Measurements from ENCODE around the gene SLC41A3. TPM values are rescaled to one million over a fixed set of nuclear protein-coding genes. Genes with fewer than 3 reads are reported as not detected.
"Not testable (repeated sequence)": the region's sequence is repeated elsewhere in the genome, so short reads cannot be mapped to it uniquely, and the experiment has no call there.

SLC41A3 gene
- total RNA-seq, 1 experiment from 2014 or later, result 42.9 TPM

GRCh38 chr3:126060613-126061145 lies 23.2 kb downstream of the SLC41A3 start:
- DNase-seq (ENCODE audit: low spot score), result no peak
- in situ Hi-C loops (cut with HindIII; ENCODE audit: low sequenced_read_pairs), result no loop called here

- in situ Hi-C loops (cut with HindIII; ENCODE audit: low sequenced_read_pairs), result no loop called here
- no peak for DNase-seq (ENCODE audit: low spot score)
Observed at GRCh38 chr3:126058666-126059065, 25.3 kb downstream of the SLC41A3 start.

GRCh38 chr3:126057936-126058335 lies 26.0 kb downstream of the SLC41A3 start:
- DNase-seq (ENCODE audit: low spot score), result peak; percentile 58
- in situ Hi-C loops (cut with HindIII; ENCODE audit: low sequenced_read_pairs), result no loop called here

- in situ Hi-C loops (cut with HindIII; ENCODE audit: low sequenced_read_pairs), result no loop called here
Observed at GRCh38 chr3:126057501-126057819, 26.5 kb downstream of the SLC41A3 start.

GRCh38 chr3:126056681-126057500 lies 27.0 kb downstream of the SLC41A3 start:
- in situ Hi-C loops (cut with HindIII; ENCODE audit: low sequenced_read_pairs), result no loop called here
- no peak for DNase-seq (ENCODE audit: low spot score)

More at GRCh38 chr3:126057501-126057819, 26.5 kb downstream of the SLC41A3 start:
- DNase-seq (ENCODE audit: low spot score), result no peak

- in situ Hi-C loops (cut with HindIII; ENCODE audit: low sequenced_read_pairs), result no loop called here
- DNase-seq (ENCODE audit: low spot score), result no peak
Observed at GRCh38 chr3:126056088-126056487, 27.8 kb downstream of the SLC41A3 start.

- no peak for DNase-seq (ENCODE audit: low spot score)
- in situ Hi-C loops (cut with HindIII; ENCODE audit: low sequenced_read_pairs), result no loop called here
Observed at GRCh38 chr3:126054870-126055269, 29.1 kb downstream of the SLC41A3 start.

- in situ Hi-C loops (cut with HindIII; ENCODE audit: low sequenced_read_pairs), result no loop called here
- no peak for DNase-seq (ENCODE audit: low spot score)
Observed at GRCh38 chr3:126053949-126054569, 29.9 kb downstream of the SLC41A3 start.

GRCh38 chr3:126053513-126053912 lies 30.4 kb downstream of the SLC41A3 start:
- no peak for DNase-seq (ENCODE audit: low spot score)
- in situ Hi-C loops (cut with HindIII; ENCODE audit: low sequenced_read_pairs), result no loop called here

GRCh38 chr3:126052196-126053058 lies 31.5 kb downstream of the SLC41A3 start:
- in situ Hi-C loops (cut with HindIII; ENCODE audit: low sequenced_read_pairs), result no loop called here

GRCh38 chr3:126051741-126052140 lies 32.2 kb downstream of the SLC41A3 start:
- in situ Hi-C loops (cut with HindIII; ENCODE audit: low sequenced_read_pairs), result no loop called here

More at GRCh38 chr3:126052196-126053058, 31.5 kb downstream of the SLC41A3 start:
- no peak for DNase-seq (ENCODE audit: low spot score)

GRCh38 chr3:126051234-126051633 lies 32.7 kb downstream of the SLC41A3 start:
- no peak for DNase-seq (ENCODE audit: low spot score)
- in situ Hi-C loops (cut with HindIII; ENCODE audit: low sequenced_read_pairs), result no loop called here

More at GRCh38 chr3:126051741-126052140, 32.2 kb downstream of the SLC41A3 start:
- DNase-seq (ENCODE audit: low spot score), result no peak

GRCh38 chr3:126050626-126051025 lies 33.3 kb downstream of the SLC41A3 start:
- in situ Hi-C loops (cut with HindIII; ENCODE audit: low sequenced_read_pairs), result no loop called here
- DNase-seq (ENCODE audit: low spot score), result no peak

- in situ Hi-C loops (cut with HindIII; ENCODE audit: low sequenced_read_pairs), result no loop called here
- DNase-seq (ENCODE audit: low spot score), result no peak
Observed at GRCh38 chr3:126050050-126050392, 33.9 kb downstream of the SLC41A3 start.

- DNase-seq (ENCODE audit: low spot score), result peak; percentile 65
- in situ Hi-C loops (cut with HindIII; ENCODE audit: low sequenced_read_pairs), result no loop called here
Observed at GRCh38 chr3:126049289-126050049, 34.5 kb downstream of the SLC41A3 start.

GRCh38 chr3:126040386-126040785 lies 43.5 kb downstream of the SLC41A3 start:
- in situ Hi-C loops (cut with HindIII; ENCODE audit: low sequenced_read_pairs), result no loop called here

GRCh38 chr3:126039870-126040269 lies 44.1 kb downstream of the SLC41A3 start:
- in situ Hi-C loops (cut with HindIII; ENCODE audit: low sequenced_read_pairs), result no loop called here
- no peak for DNase-seq (ENCODE audit: low spot score)

More at GRCh38 chr3:126040386-126040785, 43.5 kb downstream of the SLC41A3 start:
- DNase-seq (ENCODE audit: low spot score), result no peak

- DNase-seq (ENCODE audit: low spot score); in situ Hi-C loops (cut with HindIII; ENCODE audit: low sequenced_read_pairs): not testable (repeated sequence)
Observed at GRCh38 chr3:126038791-126039190, 45.1 kb downstream of the SLC41A3 start.

GRCh38 chr3:126036056-126036549 lies 47.8 kb downstream of the SLC41A3 start:
- in situ Hi-C loops (cut with HindIII; ENCODE audit: low sequenced_read_pairs), result no loop called here
- no peak for DNase-seq (ENCODE audit: low spot score)

All from G401 (cell line).